PC-9 (cell line): ENCODE data around the gene SSTR3. TPM values are rescaled to one million over a fixed set of nuclear protein-coding genes. Genes with fewer than 3 reads are reported as not detected.

Source experiments
- BruUV-seq: library from RNA; stranded (reverse); fragments of 400-500 nt; replicated peaks from 2 replicates; lab custom pipeline; 2021; lab: Mats Ljungman, UMichigan
- CTCF ChIA-PET: fragments of 300-600 bp; sonication (Branson Sonifier 250); formaldehyde crosslinking; loops from one replicate; lab custom pipeline; 2022; ENCODE audit warnings: antibody characterized with exemption; lab: Charles Lee
- POLR2A ChIA-PET: fragments of 300-600 bp; sonication (Branson Sonifier 250); formaldehyde crosslinking; loops from one replicate; lab custom pipeline; 2022; ENCODE audit warnings: antibody characterized with exemption; ENCODE audit not compliant: unreplicated experiment; lab: Charles Lee
- DNase-seq, 2 experiments: peaks; one replicate each; pipeline versions ENCODE4 v3.0.0 to v3.0.0-alpha.2; 2015 to 2022; ENCODE audit warnings: mixed read lengths in 1 of 2
- H2AFZ ChIP-seq: fragments of 200-600 bp; sonication (generic); 2 replicates; pipeline ENCODE4 v1.8.1; 2017; ENCODE audit warnings: antibody characterized with exemption
- H3F3A ChIP-seq: fragments of 200-600 bp; sonication (generic); 2 replicates; pipeline ENCODE4 v1.8.1; 2017; ENCODE audit warnings: antibody characterized with exemption, mild to moderate bottlenecking, low read depth; ENCODE audit not compliant: insufficient read depth
- H3K27ac ChIP-seq: fragments of 200-600 bp; sonication (generic); 2 replicates; pipeline ENCODE4 v1.6.1; 2016; ENCODE audit warnings: mixed run types
- H3K27me3 ChIP-seq: fragments of 200-600 bp; sonication (generic); 2 replicates; pipeline ENCODE4 v1.6.1; 2016; ENCODE audit warnings: low read depth, mixed run types; ENCODE audit not compliant: insufficient read depth
- H3K36me3 ChIP-seq: fragments of 200-600 bp; sonication (generic); 2 replicates; pipeline ENCODE4 v1.6.1; 2016; ENCODE audit warnings: low read depth, mixed run types
- H3K4me1 ChIP-seq: fragments of 200-600 bp; sonication (generic); replicated peaks from 2 replicates; pipeline ENCODE4 v1.6.1; 2016; ENCODE audit warnings: mixed run types; ENCODE audit not compliant: insufficient read depth
- H3K4me2 ChIP-seq: fragments of 200-600 bp; sonication (generic); 2 replicates; pipeline ENCODE4 v1.6.1; 2017; ENCODE audit warnings: mixed run types
- H3K4me3 ChIP-seq: fragments of 200-600 bp; sonication (generic); 2 replicates; pipeline ENCODE4 v1.6.1; 2016; ENCODE audit warnings: mixed run types
- H3K79me2 ChIP-seq: fragments of 200-600 bp; sonication (generic); 2 replicates; pipeline ENCODE4 v1.6.1; 2017; ENCODE audit warnings: low read depth, mixed run types
- H3K9me2 ChIP-seq: fragments of 200-600 bp; sonication (generic); 2 replicates; pipeline ENCODE4 v1.8.1; 2017; ENCODE audit warnings: mild to moderate bottlenecking; ENCODE audit not compliant: insufficient read depth
- H3K9me3 ChIP-seq: fragments of 200-600 bp; sonication (generic); 2 replicates; pipeline ENCODE4 v1.8.1; 2016; ENCODE audit warnings: low read depth; ENCODE audit not compliant: insufficient read depth
- H4K20me1 ChIP-seq: fragments of 200-600 bp; sonication (generic); 2 replicates; pipeline ENCODE4 v1.8.1; 2017; ENCODE audit not compliant: insufficient read depth
- CTCF ChIP-seq: fragments of 200-600 bp; sonication (generic); conservative IDR thresholded peaks from 2 replicates; pipeline ENCODE4 v1.6.1; 2017; ENCODE audit warnings: mixed run types, antibody characterized with exemption, mild to moderate bottlenecking, moderate library complexity
- EZH2 ChIP-seq: fragments of 200-600 bp; sonication (generic); IDR thresholded peaks from 2 replicates; pipeline ENCODE4 v1.8.0; 2017; ENCODE audit warnings: antibody characterized with exemption, low read depth
- intact Hi-C: fragments of 100-400 bp; cut with micrococcal nuclease; formaldehyde crosslinking; loops from one replicate; pipeline ENCODE4 v1.10.0; 2022; ENCODE audit not compliant: unreplicated experiment
- total RNA-seq: library from RNA; stranded (reverse); gene quantifications from 2 replicates; pipeline ENCODE4 v1.2.3, GENCODE V29; 2021

SSTR3 gene
- total RNA-seq, 1 experiment from 2014 or later, result not detected

DNA sequence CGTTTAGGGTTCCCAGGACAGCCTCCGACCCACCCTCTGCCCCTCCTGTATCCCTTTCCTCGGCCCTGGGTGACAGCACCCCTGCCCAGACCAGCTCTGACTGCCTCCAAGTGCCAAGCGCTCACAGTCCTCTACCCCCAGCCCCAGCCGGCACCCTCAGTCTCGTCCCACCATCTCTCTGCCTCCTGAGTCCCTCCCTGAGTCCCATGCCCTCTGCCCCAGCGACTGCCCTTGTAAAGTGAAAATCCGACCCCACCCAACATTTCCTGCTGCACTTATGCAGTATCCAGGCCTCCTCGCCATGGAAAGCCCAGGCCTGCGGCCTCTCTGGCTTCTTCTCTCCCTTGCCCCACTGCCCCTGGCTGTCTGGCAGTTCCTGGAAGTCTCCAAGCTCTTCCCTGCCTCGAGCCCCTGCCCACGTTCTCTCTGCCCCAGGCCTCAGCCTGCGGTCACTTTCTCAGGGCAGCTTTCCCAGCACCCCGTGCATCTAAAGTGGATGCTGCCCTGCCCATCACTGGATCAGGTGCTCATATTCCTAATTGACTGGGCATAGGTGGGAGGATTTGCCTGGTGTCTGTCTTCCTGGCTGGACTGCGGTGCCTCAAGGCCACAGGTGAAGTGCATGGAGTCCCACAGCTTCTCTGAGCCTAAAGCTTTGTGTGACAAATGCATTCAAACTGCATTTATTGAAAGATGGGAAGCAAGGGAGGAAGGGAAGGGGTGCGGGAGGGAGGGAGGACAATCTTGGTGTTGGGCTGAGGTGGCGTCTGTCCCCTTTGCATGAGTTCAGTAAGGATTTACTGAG is 44.9 kb downstream of the SSTR3 start:
- Histone ChIP-seq H3K4me1 (peaks cover 9% of the 10 kb centered on the region; the same call in 1 of the 2 replicates), H3K4me2 (peak overlapping the region; percentile 69)

DNA sequence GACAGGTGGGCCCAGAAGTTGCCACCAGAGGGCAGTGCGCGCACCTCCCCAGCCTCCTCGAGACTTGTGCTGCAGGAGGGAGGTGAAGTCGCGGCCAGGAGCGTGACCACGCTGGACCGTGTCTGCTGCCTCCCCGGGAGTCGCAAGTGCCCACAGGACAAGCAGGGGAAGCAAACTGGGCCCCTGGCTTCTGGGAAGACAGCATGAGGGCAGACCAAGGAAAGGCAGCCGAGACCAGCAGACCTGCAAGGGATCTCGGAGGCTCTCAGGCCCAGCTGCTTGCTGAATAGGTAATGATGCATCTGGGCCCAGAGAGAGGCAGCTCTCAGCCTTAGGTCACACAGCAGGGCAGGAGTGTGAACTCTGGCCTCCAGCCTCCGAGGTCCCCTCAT is 45.6 kb downstream of the SSTR3 start:
- DNase-seq, result peak; percentile 73 to 86
- H3K79me2 ChIP-seq, result no peaks in the 10 kb centered on the region
- peak; percentile 96 for TF ChIP-seq CTCF
- no peak for TF ChIP-seq EZH2
- H3K4me2 ChIP-seq, result peak overlapping the region; percentile 69
- intact Hi-C loops, result loop anchor here (1.0 to 2.0 kb wide), 4 partner anchors 32 to 291 kb away; no protein-coding TSS in a partner anchor
- H2AFZ ChIP-seq, result peak overlapping the region; percentile 71
- no peaks in the 10 kb centered on the region for H3K36me3 ChIP-seq
- H3K4me1 ChIP-seq, result peaks cover 9% of the 10 kb centered on the region; the same call in 1 of the 2 replicates
- no TSS peak for BruUV-seq
- no peaks in the 10 kb centered on the region for H3K27me3 ChIP-seq
- CTCF ChIA-PET, result interaction anchor here (0.5 kb wide), 1 partner anchor 26 kb away, joined by 4 read pairs; no protein-coding TSS in a partner anchor
- H3K4me3 ChIP-seq, result peak overlapping the region; percentile 12; the same call in 1 of the 2 replicates
- H3F3A ChIP-seq, result no peaks in the 10 kb centered on the region
- H4K20me1 ChIP-seq, result no peaks in the 10 kb centered on the region
- POLR2A ChIA-PET, result no interaction called here
- no peaks in the 10 kb centered on the region for H3K9me3 ChIP-seq
- H3K9me2 ChIP-seq, result no peaks in the 10 kb centered on the region
- H3K27ac ChIP-seq, result no peak overlapping the region

More for the DNA sequence above, 44.9 kb downstream of the SSTR3 start:
- Histone ChIP-seq H3K79me2 (no peaks in the 10 kb centered on the region), H3K27me3 (no peaks in the 10 kb centered on the region), H3K9me2 (no peaks in the 10 kb centered on the region), H3K9me3 (no peaks in the 10 kb centered on the region), H3K4me3 (no peak overlapping the region), H3F3A (no peaks in the 10 kb centered on the region), H4K20me1 (no peaks in the 10 kb centered on the region), H3K27ac (no peak overlapping the region), H2AFZ (no peak overlapping the region), H3K36me3 (no peaks in the 10 kb centered on the region)
- intact Hi-C loops, result loop anchor here (2.0 kb wide), 1 partner anchor 93 kb away; no protein-coding TSS in a partner anchor
- BruUV-seq, result no TSS peak
- DNase-seq, result no peak
- CTCF ChIA-PET, result interaction anchor here (0.5 kb wide), 1 partner anchor 26 kb away, joined by 4 read pairs; no protein-coding TSS in a partner anchor
- TF ChIP-seq CTCF (no peak), EZH2 (no peak)
- POLR2A ChIA-PET, result no interaction called here

- BruUV-seq, result no TSS peak
- no peaks in the 10 kb centered on the region for H3F3A ChIP-seq
- no peaks in the 10 kb centered on the region for H3K9me2 ChIP-seq
- no peak for DNase-seq
- peak overlapping the region; percentile 69; the same call in 1 of the 2 replicates for H3K4me2 ChIP-seq
- no peak overlapping the region for H3K27ac ChIP-seq
- no peaks in the 10 kb centered on the region for H4K20me1 ChIP-seq
- no peaks in the 10 kb centered on the region for H3K79me2 ChIP-seq
- intact Hi-C loops, result loop anchor here (1.0 to 2.0 kb wide), 4 partner anchors 32 to 291 kb away; no protein-coding TSS in a partner anchor
- no peak overlapping the region for H2AFZ ChIP-seq
- H3K4me3 ChIP-seq, result no peak overlapping the region
- H3K4me1 ChIP-seq, result peaks cover 9% of the 10 kb centered on the region; the same call in 1 of the 2 replicates
- TF ChIP-seq CTCF (no peak), EZH2 (no peak)
- POLR2A ChIA-PET, result no interaction called here
- no peaks in the 10 kb centered on the region for H3K36me3 ChIP-seq
- no peaks in the 10 kb centered on the region for H3K9me3 ChIP-seq
- CTCF ChIA-PET, result interaction anchor here (0.5 to 1.1 kb wide), 2 partner anchors 32 to 1111 kb away, joined by 3 to 4 read pairs; no protein-coding TSS in a partner anchor
- no peaks in the 10 kb centered on the region for H3K27me3 ChIP-seq
Observed at GRCh38 chr22:37165940-37166674, 46.2 kb downstream of the SSTR3 start.
